HepG2 (cell line): ENCODE measurements around the gene PGRMC1. TPM values are rescaled to one million over a fixed set of nuclear protein-coding genes. Genes with fewer than 3 reads are reported as not detected.

ENCODE experiments used
- ATAC-seq: fragments of 200-7000 bp; cut with Tn5 transposase; 3 replicates; pipeline ENCODE4 v1.9.1; 2020; ENCODE audit warnings: mild to moderate bottlenecking, moderate library complexity
- BruUV-seq: library from RNA; stranded (reverse); fragments of 400-500 nt; replicated peaks from 2 replicates; lab custom pipeline; 2021; lab: Mats Ljungman, UMichigan
- CTCF ChIA-PET: fragments of 300-600 bp; formaldehyde crosslinking; extraction: SDS; loops from one replicate; lab custom pipeline; 2021; ENCODE audit warnings: low total read pairs, inconsistent platforms, low intra/inter-chr PET ratio; lab: Yijun Ruan, JAX
- POLR2A ChIA-PET: fragments of 350-600 bp; sonication (Branson Sonifier 250); formaldehyde crosslinking; loops from one replicate; lab custom pipeline; 2020; ENCODE audit warnings: antibody characterized with exemption, inconsistent platforms; lab: Yijun Ruan, JAX
- DNase-seq: peaks from one replicate; pipeline ENCODE4 v3.0.0-alpha.2; 2015; ENCODE audit warnings: low spot score
- FAIRE-seq: peaks from 3 replicates; lab custom pipeline; 2011; peaks lifted over from hg19 to GRCh38; lab: Jason Lieb, UNC
- H2AFZ ChIP-seq: one replicate; pipeline ENCODE4 v1.6.1; 2011; ENCODE audit warnings: low read length, inconsistent platforms
- H3K27ac ChIP-seq: fragments of 300-600 bp; 3 replicates; pipeline ENCODE4 v1.8.0; 2011; ENCODE audit warnings: mixed run types, mild to moderate bottlenecking, mixed read lengths, low read length, inconsistent platforms; ENCODE audit not compliant: insufficient read depth; ENCODE audit errors: extremely low read length
- H3K27me3 ChIP-seq, 2 experiments: fragments of 200-600 bp in 1 of 2; 2 replicates in 1 of 2; 3 replicates in 1 of 2; pipeline versions ENCODE4 v1.6.0 to v1.8.0; 2011; ENCODE audit warnings: low read length in 2 of 2, mild to moderate bottlenecking in 2 of 2, moderate library complexity in 2 of 2, inconsistent platforms in 1 of 2; ENCODE audit not compliant: insufficient read depth in 2 of 2, control insufficient read depth in 1 of 2
- H3K36me3 ChIP-seq, 2 experiments: fragments of 200-600 bp in 1 of 2; replicated peaks in 1 of 2; 2 replicates in 1 of 2; 3 replicates in 1 of 2; pipeline versions ENCODE4 v1.5.1 to v1.8.0; 2011; ENCODE audit warnings: low read length in 2 of 2, inconsistent platforms in 1 of 2; ENCODE audit not compliant: insufficient read depth in 2 of 2, control insufficient read depth in 1 of 2
- H3K4me1 ChIP-seq: 2 replicates; pipeline ENCODE4 v1.5.1; 2012; ENCODE audit warnings: low read length, inconsistent platforms; ENCODE audit not compliant: insufficient read depth
- H3K4me2 ChIP-seq: 2 replicates; pipeline ENCODE4 v1.6.0; 2011; ENCODE audit warnings: low read depth, low read length, inconsistent platforms
- H3K4me3 ChIP-seq, 3 experiments: fragments of 200-600 bp in 1 of 3; sonication (generic), shearing (Covaris generic) in 1 of 3; replicated peaks in 1 of 3; 2 replicates each; pipeline ENCODE4 v1.5.1; 2011 to 2016; ENCODE audit warnings: low read length in 3 of 3, inconsistent platforms in 2 of 3, low read depth in 2 of 3, mild to moderate bottlenecking in 2 of 3, control low read depth in 1 of 3, mixed read lengths in 1 of 3; ENCODE audit not compliant: insufficient read depth in 1 of 3
- H3K79me2 ChIP-seq: one replicate; pipeline ENCODE4 v1.6.1; 2011; ENCODE audit warnings: low read length, inconsistent platforms; ENCODE audit not compliant: insufficient read depth
- H3K9ac ChIP-seq: 2 replicates; pipeline ENCODE4 v1.6.0; 2011; ENCODE audit warnings: mild to moderate bottlenecking, low read depth, low read length, inconsistent platforms; ENCODE audit not compliant: insufficient read depth
- H3K9me3 ChIP-seq: 2 replicates; pipeline ENCODE4 v1.5.1; 2012; ENCODE audit warnings: mild to moderate bottlenecking, low read length
- H4K20me1 ChIP-seq: 2 replicates; pipeline ENCODE4 v1.6.0; 2011; ENCODE audit warnings: inconsistent platforms, mild to moderate bottlenecking, low read length, moderate library complexity; ENCODE audit not compliant: insufficient read depth
- IKZF1 ChIP-seq: fragments of 450-650 bp; IDR thresholded peaks from 2 replicates; pipeline ENCODE4 v1.7.1; 2016
- SMAD1 ChIP-seq: sonication (generic); formaldehyde crosslinking; IDR thresholded peaks from 2 replicates; pipeline ENCODE4 v1.4.0; 2020; ENCODE audit warnings: missing genetic modification reagents, low read depth, mild to moderate bottlenecking, borderline replicate concordance
- SNRNP70 ChIP-seq: fragments of 200-400 bp; formaldehyde crosslinking; IDR thresholded peaks from 2 replicates; pipeline ENCODE4 v1.6.1; 2017; ENCODE audit warnings: mild to moderate bottlenecking, low read depth, low read length, moderate library complexity
- SP1 ChIP-seq, 2 experiments: fragments of 450-650 bp in 1 of 2; sonication (generic) in 1 of 2; formaldehyde crosslinking in 1 of 2; IDR thresholded peaks; 2 replicates each; pipeline versions ENCODE4 v1.4.0 to v1.6.1; 2016 to 2020; ENCODE audit warnings: missing genetic modification reagents in 1 of 2
- ZBTB21 ChIP-seq: sonication (generic); formaldehyde crosslinking; IDR thresholded peaks from 2 replicates; pipeline ENCODE4 v1.4.0; 2020; ENCODE audit warnings: missing genetic modification reagents
- ZNF567 ChIP-seq: sonication (generic); formaldehyde crosslinking; IDR thresholded peaks from 2 replicates; pipeline ENCODE4 v1.8.1; 2023; ENCODE audit warnings: mild to moderate bottlenecking, missing genetic modification reagents, borderline replicate concordance
- WGBS: methylation state at CpG from one replicate; pipeline ENCODE4 v1.1.6; 2017; ENCODE audit warnings: low lambda C conversion rate; 5-methylcytosine and 5-hydroxymethylcytosine counted together
- in situ Hi-C: cut with HindIII; loops from 2 replicates; pipeline ENCODE4 v1.10.0; 2017; ENCODE audit warnings: low pct_unique_long_range_greater_than_20kb; ENCODE audit not compliant: extremely low pct_ligation_motif_present
- intact Hi-C: fragments of 100-400 bp; cut with micrococcal nuclease; formaldehyde crosslinking; loops from one replicate; pipeline ENCODE4 v1.10.0; 2022; ENCODE audit not compliant: unreplicated experiment
- polyA plus RNA-seq, 8 experiments: library from polyadenylated mRNA; depleted of rRNA in 3 of 8; stranded (reverse) in 7 of 8; unstranded in 1 of 8; fragments of >200 nt; fragmentation: Illumina TruSeq in 4 of 8; extraction: Trizol in 4 of 8; gene quantifications; 2 replicates each; pipeline versions ENCODE4 v1.2.1 to v1.2.3, GENCODE V29; 2011 to 2016; ENCODE audit warnings: low read depth in 4 of 8, missing spikeins in 1 of 8, mixed read lengths in 1 of 8; ENCODE audit not compliant: insufficient read depth in 1 of 8
- total RNA-seq, 5 experiments: library from RNA; depleted of rRNA; stranded (reverse); fragments of >200 nt; fragmentation: Illumina TruSeq; extraction: Trizol; gene quantifications; 2 replicates each; pipeline ENCODE4 v1.2.3, GENCODE V29; 2016; ENCODE audit warnings: low read depth in 1 of 5
- TF ChIP-seq, protein P1 (sequence below): sonication (generic); formaldehyde crosslinking; IDR thresholded peaks from 2 replicates; pipeline ENCODE4 v1.4.0; 2020; ENCODE audit warnings: mild to moderate bottlenecking, missing genetic modification reagents
- TF ChIP-seq, protein P2 (sequence below): sonication (generic); formaldehyde crosslinking; IDR thresholded peaks from 2 replicates; pipeline ENCODE4 v1.4.0; 2020; ENCODE audit warnings: missing genetic modification reagents
- TF ChIP-seq, protein P3 (sequence below): sonication (generic); formaldehyde crosslinking; IDR thresholded peaks from 2 replicates; pipeline ENCODE4 v1.4.0; 2020; ENCODE audit warnings: missing genetic modification reagents
- TF ChIP-seq, protein P4 (sequence below): fragments of 450-650 bp; IDR thresholded peaks from 2 replicates; pipeline ENCODE4 v1.6.1; 2016

The PGRMC1 gene
- total and polyA plus RNA-seq, 2 of the 13 experiments (the other 11 are each of a cell fraction or from before 2014, with no cell fraction given) = 44.7 to 124 TPM

DNA sequence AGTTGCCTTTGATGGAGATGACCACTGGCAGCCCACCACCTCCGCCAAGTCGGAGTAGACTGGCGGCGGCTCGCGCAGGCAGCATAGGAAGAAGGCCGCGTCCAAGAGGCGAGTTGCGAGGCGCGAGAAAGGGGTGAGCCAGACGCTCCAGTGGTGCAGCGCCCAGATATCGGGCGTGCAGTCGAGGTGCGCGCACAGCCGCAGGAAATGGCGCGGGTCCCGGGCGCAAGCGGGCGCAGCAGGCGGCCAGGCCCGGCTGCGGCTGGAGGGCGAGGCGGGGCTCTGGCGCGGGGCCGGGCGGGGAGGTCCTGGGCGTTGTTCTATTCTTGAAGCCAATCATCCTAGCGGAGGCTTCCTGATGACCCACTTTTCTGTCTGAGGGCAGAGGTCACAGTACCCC is 13.2 kb upstream of the PGRMC1 start:
- intact Hi-C loops = no loop called here
- H3K27me3 ChIP-seq = no peaks in the 10 kb centered on the region
- no peak overlapping the region for H2AFZ ChIP-seq
- POLR2A ChIA-PET = no interaction called here
- in situ Hi-C loops = no loop called here
- no peaks in the 10 kb centered on the region for H4K20me1 ChIP-seq
- H3K9ac ChIP-seq = no peak overlapping the region
- no peaks in the 10 kb centered on the region for H3K79me2 ChIP-seq
- no peak for ATAC-seq
- CTCF ChIA-PET = no interaction called here
- TF ChIP-seq IKZF1 (no peak), SNRNP70 (no peak), SMAD1 (CRISPR knock-in tag) (no peak), ZNF567 (CRISPR knock-in tag) (no peak), SP1 (IDR thresholded peaks at IDR 0.05) (no peak), SP1 (CRISPR knock-in tag; IDR thresholded peaks at IDR 0.05) (no peak), ZBTB21 (CRISPR knock-in tag) (no peak)
- TF ChIP-seq, protein P1, sequence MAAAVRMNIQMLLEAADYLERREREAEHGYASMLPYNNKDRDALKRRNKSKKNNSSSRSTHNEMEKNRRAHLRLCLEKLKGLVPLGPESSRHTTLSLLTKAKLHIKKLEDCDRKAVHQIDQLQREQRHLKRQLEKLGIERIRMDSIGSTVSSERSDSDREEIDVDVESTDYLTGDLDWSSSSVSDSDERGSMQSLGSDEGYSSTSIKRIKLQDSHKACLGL = no peak
- TF ChIP-seq, protein P2, sequence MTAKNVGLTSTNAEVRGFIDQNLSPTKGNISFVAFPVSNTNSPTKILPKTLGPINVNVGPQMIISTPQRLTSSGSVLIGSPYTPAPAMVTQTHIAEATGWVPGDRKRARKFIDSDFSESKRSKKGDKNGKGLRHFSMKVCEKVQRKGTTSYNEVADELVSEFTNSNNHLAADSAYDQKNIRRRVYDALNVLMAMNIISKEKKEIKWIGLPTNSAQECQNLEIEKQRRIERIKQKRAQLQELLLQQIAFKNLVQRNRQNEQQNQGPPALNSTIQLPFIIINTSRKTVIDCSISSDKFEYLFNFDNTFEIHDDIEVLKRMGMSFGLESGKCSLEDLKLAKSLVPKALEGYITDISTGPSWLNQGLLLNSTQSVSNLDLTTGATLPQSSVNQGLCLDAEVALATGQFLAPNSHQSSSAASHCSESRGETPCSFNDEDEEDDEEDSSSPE = no peak
- TF ChIP-seq, protein P3, sequence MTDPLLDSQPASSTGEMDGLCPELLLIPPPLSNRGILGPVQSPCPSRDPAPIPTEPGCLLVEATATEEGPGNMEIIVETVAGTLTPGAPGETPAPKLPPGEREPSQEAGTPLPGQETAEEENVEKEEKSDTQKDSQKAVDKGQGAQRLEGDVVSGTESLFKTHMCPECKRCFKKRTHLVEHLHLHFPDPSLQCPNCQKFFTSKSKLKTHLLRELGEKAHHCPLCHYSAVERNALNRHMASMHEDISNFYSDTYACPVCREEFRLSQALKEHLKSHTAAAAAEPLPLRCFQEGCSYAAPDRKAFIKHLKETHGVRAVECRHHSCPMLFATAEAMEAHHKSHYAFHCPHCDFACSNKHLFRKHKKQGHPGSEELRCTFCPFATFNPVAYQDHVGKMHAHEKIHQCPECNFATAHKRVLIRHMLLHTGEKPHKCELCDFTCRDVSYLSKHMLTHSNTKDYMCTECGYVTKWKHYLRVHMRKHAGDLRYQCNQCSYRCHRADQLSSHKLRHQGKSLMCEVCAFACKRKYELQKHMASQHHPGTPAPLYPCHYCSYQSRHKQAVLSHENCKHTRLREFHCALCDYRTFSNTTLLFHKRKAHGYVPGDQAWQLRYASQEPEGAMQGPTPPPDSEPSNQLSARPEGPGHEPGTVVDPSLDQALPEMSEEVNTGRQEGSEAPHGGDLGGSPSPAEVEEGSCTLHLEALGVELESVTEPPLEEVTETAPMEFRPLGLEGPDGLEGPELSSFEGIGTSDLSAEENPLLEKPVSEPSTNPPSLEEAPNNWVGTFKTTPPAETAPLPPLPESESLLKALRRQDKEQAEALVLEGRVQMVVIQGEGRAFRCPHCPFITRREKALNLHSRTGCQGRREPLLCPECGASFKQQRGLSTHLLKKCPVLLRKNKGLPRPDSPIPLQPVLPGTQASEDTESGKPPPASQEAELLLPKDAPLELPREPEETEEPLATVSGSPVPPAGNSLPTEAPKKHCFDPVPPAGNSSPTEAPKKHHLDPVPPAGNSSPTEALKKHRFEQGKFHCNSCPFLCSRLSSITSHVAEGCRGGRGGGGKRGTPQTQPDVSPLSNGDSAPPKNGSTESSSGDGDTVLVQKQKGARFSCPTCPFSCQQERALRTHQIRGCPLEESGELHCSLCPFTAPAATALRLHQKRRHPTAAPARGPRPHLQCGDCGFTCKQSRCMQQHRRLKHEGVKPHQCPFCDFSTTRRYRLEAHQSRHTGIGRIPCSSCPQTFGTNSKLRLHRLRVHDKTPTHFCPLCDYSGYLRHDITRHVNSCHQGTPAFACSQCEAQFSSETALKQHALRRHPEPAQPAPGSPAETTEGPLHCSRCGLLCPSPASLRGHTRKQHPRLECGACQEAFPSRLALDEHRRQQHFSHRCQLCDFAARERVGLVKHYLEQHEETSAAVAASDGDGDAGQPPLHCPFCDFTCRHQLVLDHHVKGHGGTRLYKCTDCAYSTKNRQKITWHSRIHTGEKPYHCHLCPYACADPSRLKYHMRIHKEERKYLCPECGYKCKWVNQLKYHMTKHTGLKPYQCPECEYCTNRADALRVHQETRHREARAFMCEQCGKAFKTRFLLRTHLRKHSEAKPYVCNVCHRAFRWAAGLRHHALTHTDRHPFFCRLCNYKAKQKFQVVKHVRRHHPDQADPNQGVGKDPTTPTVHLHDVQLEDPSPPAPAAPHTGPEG (CRISPR knock-in tag) = no peak
- TF ChIP-seq, protein P4, sequence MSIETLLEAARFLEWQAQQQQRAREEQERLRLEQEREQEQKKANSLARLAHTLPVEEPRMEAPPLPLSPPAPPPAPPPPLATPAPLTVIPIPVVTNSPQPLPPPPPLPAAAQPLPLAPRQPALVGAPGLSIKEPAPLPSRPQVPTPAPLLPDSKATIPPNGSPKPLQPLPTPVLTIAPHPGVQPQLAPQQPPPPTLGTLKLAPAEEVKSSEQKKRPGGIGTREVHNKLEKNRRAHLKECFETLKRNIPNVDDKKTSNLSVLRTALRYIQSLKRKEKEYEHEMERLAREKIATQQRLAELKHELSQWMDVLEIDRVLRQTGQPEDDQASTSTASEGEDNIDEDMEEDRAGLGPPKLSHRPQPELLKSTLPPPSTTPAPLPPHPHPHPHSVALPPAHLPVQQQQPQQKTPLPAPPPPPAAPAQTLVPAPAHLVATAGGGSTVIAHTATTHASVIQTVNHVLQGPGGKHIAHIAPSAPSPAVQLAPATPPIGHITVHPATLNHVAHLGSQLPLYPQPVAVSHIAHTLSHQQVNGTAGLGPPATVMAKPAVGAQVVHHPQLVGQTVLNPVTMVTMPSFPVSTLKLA = no peak
- TF ChIP-seq, all 625 proteins: peak for 0
- H3K9me3 ChIP-seq = no peaks in the 10 kb centered on the region
- BruUV-seq = no TSS peak
- WGBS = 95% methylated on average over 8 of the region's 37 CpGs
- H3K4me2 ChIP-seq = no peak overlapping the region
- FAIRE-seq (no peak), DNase-seq (no peak)
- no peaks in the 10 kb centered on the region for H3K4me1 ChIP-seq
- H3K4me3 ChIP-seq = no peak overlapping the region
- no peak overlapping the region for H3K27ac ChIP-seq
- no peaks in the 10 kb centered on the region for H3K36me3 ChIP-seq
